ENCODE results near the gene RNU6-7.

- TF ChIP-seq POLR2AphosphoS5 (IDR thresholded peaks at IDR 0.05) (no peak), CTCF (IDR thresholded peaks at IDR 0.05) (no peak)
These were observed 47.9 kb downstream of the RNU6-7 start for GRCh38 chr14:32249780-32250179.
